NT2/D1 (cell line): ENCODE measurements around the gene PSME2.

Experiments used
- YY1 ChIP-seq: IDR thresholded peaks from 2 replicates; pipeline ENCODE4 v1.6.1; 2011; ENCODE audit not compliant: insufficient read length, insufficient read depth
- ZNF274 ChIP-seq: IDR thresholded peaks from 2 replicates; pipeline ENCODE4 v1.6.1; 2011; ENCODE audit warnings: mild to moderate bottlenecking, low read depth, low read length

DNA sequence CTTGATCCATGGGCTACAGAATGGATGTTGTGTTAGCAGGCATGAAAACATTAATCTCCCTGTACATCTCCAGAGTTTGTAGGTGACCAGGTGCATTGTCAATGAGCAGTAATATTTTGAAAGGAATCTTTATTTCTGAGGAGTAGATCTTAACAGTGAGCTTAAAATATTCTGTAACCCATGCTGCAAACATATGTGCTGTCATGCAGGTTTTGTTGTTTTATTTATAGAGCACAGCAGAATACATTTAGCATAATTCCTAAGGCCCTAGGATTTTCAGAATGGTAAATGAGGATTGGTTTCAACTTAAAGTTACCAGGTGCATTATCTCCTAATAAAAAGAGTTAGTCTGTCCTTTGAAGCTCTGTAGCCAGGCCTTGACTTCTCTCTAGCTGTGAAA is 19.5 kb downstream of the PSME2 start:
- TF ChIP-seq YY1 (no peak), ZNF274 (no peak)
